ENCODE results near the gene U2SURP. TPM values are rescaled to one million over a fixed set of nuclear protein-coding genes. Genes with fewer than 3 reads are reported as not detected.

The U2SURP gene
- total and polyA plus RNA-seq, 2 experiments from 2014 or later = 41.5 to 71.4 TPM

DNA sequence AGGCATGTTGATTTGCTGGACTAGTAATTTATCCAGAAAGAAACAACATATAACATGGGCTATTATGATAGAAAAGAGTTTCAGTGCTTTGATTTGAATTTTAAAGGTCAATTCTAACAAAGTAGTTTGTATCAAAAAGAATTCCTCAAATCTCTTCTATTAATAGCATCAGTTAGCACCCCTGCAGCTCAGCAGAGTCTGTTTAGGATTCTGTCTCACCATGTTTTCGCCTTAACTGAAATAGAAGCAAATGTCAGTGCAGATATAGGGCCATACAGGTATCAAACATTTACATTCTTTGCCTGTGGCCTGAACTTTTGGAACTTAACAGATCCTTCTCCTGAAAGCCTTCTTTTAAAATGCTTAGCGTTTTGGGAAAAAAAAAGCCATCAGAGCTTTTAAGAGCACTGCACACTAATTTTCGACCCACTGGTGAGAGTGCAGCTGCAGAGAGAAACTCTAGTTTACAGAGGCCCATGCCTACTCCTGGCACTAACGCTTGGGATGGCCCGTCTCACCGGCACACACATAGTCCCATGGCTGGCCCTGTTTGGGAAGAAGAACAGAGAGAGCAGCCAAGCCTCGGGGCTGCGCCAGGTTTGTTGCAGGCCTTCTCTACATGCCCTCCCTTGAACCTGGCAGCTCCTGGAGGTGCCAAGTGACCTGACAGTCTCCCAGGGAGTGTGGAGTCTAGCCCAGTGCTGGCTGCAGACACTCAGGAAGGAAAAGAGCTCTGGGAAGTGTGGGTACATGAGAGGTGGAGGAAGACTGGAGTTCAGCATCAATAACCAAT, 28.0 kb upstream of the U2SURP start:
- H3K27me3 ChIP-seq = peaks cover 12% of the 10 kb centered on the region
- H3K79me2 ChIP-seq = no peaks in the 10 kb centered on the region
- H3K27ac ChIP-seq = no peak overlapping the region
- TF ChIP-seq EZH2phosphoT487 (IDR thresholded peaks at IDR 0.05; ENCODE audit: low read depth, severe bottlenecking, unreplicated experiment) (no peak), EZH2 (IDR thresholded peaks at IDR 0.05; ENCODE audit: borderline replicate concordance) (no peak)
- TF ChIP-seq, protein P1, sequence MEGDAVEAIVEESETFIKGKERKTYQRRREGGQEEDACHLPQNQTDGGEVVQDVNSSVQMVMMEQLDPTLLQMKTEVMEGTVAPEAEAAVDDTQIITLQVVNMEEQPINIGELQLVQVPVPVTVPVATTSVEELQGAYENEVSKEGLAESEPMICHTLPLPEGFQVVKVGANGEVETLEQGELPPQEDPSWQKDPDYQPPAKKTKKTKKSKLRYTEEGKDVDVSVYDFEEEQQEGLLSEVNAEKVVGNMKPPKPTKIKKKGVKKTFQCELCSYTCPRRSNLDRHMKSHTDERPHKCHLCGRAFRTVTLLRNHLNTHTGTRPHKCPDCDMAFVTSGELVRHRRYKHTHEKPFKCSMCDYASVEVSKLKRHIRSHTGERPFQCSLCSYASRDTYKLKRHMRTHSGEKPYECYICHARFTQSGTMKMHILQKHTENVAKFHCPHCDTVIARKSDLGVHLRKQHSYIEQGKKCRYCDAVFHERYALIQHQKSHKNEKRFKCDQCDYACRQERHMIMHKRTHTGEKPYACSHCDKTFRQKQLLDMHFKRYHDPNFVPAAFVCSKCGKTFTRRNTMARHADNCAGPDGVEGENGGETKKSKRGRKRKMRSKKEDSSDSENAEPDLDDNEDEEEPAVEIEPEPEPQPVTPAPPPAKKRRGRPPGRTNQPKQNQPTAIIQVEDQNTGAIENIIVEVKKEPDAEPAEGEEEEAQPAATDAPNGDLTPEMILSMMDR (IDR thresholded peaks at IDR 0.05; ENCODE audit: poor library complexity) = no peak
- H3K4me1 ChIP-seq (ENCODE audit: insufficient read depth) = no peaks in the 10 kb centered on the region
- H3K36me3 ChIP-seq (replicated peaks; ENCODE audit: insufficient read depth, low read depth) = no peaks in the 10 kb centered on the region
- no peaks in the 10 kb centered on the region for H3K9me2 ChIP-seq (replicated peaks; ENCODE audit: insufficient read depth)
- no peak overlapping the region for H2AFZ ChIP-seq
- no peaks in the 10 kb centered on the region for H3K9me3 ChIP-seq (ENCODE audit: low read depth)
- H3K4me2 ChIP-seq = no peak overlapping the region
- H4K20me1 ChIP-seq (ENCODE audit: insufficient read depth, poor library complexity, severe bottlenecking) = no peaks in the 10 kb centered on the region
- no peak for DNase-seq (ENCODE audit: low spot score)
- 88% methylated on average over 8 of the region's 8 CpGs for WGBS (ENCODE audit: low lambda C conversion rate, missing lambda C conversion rate)
- no peak overlapping the region for H3K4me3 ChIP-seq

DNA sequence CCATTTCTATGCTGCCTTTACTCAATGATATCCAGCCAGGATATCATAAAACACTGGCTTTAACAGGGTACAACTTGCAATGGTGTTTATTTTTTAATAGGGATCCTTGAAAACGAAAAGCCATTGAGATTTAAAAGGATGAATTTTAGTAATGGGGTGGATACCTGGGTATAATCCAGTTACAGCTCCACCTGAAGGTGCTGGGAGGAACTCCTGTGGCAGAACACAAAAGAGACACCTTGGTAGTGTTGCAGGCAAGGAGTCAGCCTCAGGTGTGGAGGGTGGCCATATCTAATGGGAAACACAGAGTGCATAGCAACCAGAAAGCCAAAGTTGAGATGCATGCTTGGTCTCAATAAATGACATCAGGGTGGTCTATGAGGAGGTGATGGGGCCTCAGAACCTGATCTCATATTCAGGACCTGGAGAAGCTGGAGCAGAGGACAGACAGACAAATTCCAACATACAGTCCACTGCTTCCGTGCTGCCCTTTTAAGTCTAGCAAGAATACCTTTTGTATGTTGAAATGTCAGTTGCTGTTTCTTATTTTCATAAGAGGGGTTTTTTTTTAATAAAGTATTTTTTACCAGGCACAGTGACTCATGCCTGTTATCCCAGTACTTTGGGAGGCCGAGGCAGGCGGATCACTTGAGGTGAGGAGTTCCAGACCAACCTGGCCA, 25.9 kb upstream of the U2SURP start:
- Histone ChIP-seq H3K4me1 (ENCODE audit: insufficient read depth) (no peaks in the 10 kb centered on the region), H3K4me3 (no peak overlapping the region), H3K27me3 (peaks cover 5% of the 10 kb centered on the region), H3K9me2 (replicated peaks; ENCODE audit: insufficient read depth) (no peaks in the 10 kb centered on the region), H3K36me3 (replicated peaks; ENCODE audit: insufficient read depth, low read depth) (no peaks in the 10 kb centered on the region), H4K20me1 (ENCODE audit: insufficient read depth, poor library complexity, severe bottlenecking) (no peaks in the 10 kb centered on the region), H3K27ac (no peak overlapping the region), H3K79me2 (no peaks in the 10 kb centered on the region), H3K4me2 (no peak overlapping the region), H3K9me3 (ENCODE audit: low read depth) (no peaks in the 10 kb centered on the region), H2AFZ (no peak overlapping the region)
- 90% methylated on average over 4 of the region's 4 CpGs for WGBS (ENCODE audit: low lambda C conversion rate, missing lambda C conversion rate)
- TF ChIP-seq, protein P1 (IDR thresholded peaks at IDR 0.05; ENCODE audit: poor library complexity) = peak; percentile 2
- no peak for TF ChIP-seq EZH2 (IDR thresholded peaks at IDR 0.05; ENCODE audit: borderline replicate concordance)
- DNase-seq (ENCODE audit: low spot score) = no peak

DNA sequence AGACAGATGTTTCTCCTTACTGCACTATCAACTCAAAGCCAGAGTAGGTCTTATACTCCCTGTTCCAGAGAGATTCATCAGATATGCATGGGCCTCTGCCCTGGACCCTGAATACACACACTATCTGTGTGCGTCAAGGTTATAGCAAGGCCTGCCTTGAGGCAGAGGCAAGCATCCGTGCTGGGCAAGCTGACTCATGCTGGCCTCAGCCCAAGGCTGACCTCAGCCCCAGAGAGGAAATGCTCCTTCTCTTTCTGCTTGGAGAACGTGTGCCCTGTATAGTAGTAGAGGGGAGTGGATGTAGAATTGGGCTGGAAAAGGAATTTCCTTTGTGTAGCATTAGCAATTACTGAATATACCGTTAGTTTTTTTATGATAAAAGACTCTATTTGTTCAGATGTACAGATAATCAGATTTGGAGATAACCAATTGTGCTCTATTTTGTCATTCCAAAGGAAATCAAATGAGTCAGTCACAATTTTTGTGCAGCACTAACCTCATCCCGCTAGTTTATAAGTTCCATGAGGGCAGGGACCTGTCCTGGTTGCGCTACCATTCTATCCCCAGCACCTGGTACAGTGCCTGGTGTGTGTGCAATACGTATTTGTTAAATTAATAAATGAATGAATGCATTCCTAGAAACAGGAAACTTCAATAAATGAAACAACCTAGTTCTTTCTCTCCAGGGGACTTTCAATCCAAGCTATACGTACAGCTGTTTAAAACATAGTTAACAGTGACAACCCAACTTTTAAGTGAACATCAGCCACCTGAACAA, 24.6 kb upstream of the U2SURP start:
- no peaks in the 10 kb centered on the region for H3K36me3 ChIP-seq (replicated peaks; ENCODE audit: insufficient read depth, low read depth)
- no peak overlapping the region for H3K4me3 ChIP-seq
- TF ChIP-seq, protein P1 (IDR thresholded peaks at IDR 0.05; ENCODE audit: poor library complexity) = no peak
- TF ChIP-seq EZH2 (IDR thresholded peaks at IDR 0.05; ENCODE audit: borderline replicate concordance) (no peak), EZH2phosphoT487 (IDR thresholded peaks at IDR 0.05; ENCODE audit: low read depth, severe bottlenecking, unreplicated experiment) (no peak)
- 72% methylated on average over 8 of the region's 8 CpGs for WGBS (ENCODE audit: low lambda C conversion rate, missing lambda C conversion rate)
- H3K9me2 ChIP-seq (replicated peaks; ENCODE audit: insufficient read depth) = no peaks in the 10 kb centered on the region
- peaks cover 8% of the 10 kb centered on the region for H3K27me3 ChIP-seq
- H3K27ac ChIP-seq = no peak overlapping the region
- no peaks in the 10 kb centered on the region for H3K4me1 ChIP-seq (ENCODE audit: insufficient read depth)
- H4K20me1 ChIP-seq (ENCODE audit: insufficient read depth, poor library complexity, severe bottlenecking) = no peaks in the 10 kb centered on the region
- no peak overlapping the region for H2AFZ ChIP-seq
- peak; percentile 66 for DNase-seq (ENCODE audit: low spot score)
- no peak overlapping the region for H3K4me2 ChIP-seq
- H3K79me2 ChIP-seq = no peaks in the 10 kb centered on the region
- H3K9me3 ChIP-seq (ENCODE audit: low read depth) = no peaks in the 10 kb centered on the region

All from hepatocyte (in vitro differentiated cells).